Measurements from ENCODE around the gene TNS3.

TNS3 gene

DNA sequence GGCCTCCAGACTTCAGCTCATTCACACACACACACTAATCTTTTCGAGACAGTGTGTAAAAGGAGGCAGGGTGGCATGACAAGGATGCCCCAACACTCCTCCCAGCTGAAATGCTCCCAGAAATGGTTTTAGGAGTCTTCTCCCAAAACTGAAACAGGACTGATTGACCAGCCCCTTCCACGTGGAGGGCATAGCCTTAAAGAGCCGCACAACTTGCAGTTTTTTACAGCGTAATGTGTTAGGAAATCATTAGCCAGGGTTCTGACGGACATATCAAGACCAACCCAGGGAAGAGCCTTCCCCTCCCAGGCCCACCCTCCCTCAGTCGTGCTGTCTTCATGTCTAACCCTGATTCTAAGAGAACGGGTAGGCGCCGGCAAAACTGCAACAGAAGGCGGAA lies 224.6 kb downstream of the TNS3 start:
- no peak for DNase-seq

DNA sequence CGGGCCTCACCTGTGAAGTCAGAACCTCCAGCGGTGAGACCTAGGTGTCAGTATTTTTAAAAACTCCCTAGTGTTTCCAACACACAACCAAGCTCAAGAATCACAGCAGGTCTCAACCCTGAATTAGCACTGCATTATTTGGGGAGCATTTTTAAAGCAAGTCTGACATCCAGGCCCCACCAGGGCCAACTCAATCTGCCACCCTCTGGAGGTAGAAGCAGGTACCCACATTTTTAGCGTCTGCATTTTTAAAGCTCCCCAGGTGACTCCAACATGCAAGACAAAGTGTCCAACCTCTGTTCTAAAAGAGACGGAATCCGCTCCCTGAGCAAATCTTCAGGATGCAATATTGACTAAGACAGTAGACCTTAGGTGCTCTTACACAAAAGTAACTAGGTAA lies 225.7 kb downstream of the TNS3 start:
- DNase-seq: no peak

GRCh38 chr7:47355684-47356083 lies 226.2 kb downstream of the TNS3 start:
- DNase-seq: no peak

- no peak for DNase-seq
Measured at GRCh38 chr7:47354831-47355541, 226.9 kb downstream of the TNS3 start.

GRCh38 chr7:47354071-47354470 lies 227.8 kb downstream of the TNS3 start:
- no peak for DNase-seq

DNA sequence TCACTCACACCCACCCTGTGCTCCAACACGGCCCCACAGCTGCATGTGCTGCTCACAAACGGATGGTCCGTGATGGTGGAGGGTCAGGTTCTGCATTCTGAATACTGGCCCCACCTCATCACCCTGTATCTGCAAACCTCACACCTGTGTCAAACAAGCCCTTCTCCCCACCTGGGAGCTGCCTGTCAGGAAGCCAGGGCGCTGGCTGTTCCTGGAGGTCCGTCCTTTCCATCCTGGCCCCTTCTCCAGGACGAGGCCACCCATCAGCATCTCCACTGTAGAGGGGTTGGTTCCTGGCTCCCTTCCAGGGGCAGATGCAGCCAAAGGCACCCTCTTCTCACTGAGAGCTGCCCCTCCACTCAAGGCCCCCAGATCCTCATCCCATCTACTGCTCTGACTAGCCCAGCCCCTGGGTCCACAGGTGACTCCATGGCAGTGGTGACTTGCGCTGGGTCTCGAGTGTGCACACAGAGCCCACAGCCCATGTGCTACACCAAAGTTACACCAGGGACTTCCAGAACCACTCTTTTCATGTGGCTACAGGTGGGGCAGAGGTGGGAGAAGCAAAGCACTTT lies 229.4 kb downstream of the TNS3 start:
- no peak for DNase-seq

- DNase-seq: no peak
Measured at GRCh38 chr7:47351233-47352154, 230.4 kb downstream of the TNS3 start.

DNA sequence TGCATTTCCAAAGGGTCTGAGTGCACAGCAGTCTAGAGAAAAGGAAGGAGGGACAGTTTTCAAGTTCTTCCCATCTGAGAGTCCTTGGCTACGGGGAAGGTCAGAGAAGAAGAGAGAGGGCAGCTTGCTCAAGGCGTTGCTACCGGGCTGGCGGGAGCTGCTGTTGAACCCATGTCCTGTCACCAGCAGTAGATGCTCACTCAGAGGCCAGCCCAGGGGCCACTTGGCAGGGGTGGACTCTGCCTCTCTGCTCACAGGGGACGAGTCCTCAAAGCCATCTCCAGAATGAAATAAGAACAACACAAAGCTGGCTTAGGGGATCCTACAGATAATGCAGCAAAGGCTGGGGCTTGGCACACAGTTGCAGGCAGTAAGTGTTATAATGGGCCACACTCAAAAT lies 231.5 kb downstream of the TNS3 start:
- DNase-seq: no peak

GRCh38 chr7:47349401-47349800 lies 232.5 kb downstream of the TNS3 start:
- no peak for DNase-seq

DNA sequence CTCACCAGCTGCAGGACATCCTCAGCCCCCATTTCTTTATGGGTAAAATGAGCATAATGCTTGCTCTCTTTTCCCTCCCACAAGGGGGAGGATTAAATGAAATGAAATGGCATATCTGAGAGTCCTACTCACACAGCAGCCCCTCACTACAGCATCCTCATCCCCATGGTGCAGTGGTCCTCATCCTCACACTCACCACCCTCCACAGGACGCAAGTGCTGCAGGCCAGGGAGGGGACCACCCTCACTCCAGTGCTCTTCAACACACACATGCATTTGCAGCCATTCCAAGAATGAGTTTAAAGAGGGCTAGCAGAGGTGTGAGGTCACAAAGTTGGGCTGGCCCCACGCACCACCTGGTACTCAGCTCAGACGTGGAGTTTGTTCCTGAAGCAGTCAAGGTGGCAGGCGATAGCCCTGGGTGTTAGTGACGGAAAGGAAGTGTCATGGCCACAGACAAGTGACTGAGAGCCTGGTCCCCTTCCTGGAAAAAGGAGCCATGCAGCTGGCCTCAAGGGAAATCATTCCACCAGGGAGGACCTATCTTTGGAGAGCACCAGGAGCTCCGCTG lies 234.0 kb downstream of the TNS3 start:
- DNase-seq: no peak

DNA sequence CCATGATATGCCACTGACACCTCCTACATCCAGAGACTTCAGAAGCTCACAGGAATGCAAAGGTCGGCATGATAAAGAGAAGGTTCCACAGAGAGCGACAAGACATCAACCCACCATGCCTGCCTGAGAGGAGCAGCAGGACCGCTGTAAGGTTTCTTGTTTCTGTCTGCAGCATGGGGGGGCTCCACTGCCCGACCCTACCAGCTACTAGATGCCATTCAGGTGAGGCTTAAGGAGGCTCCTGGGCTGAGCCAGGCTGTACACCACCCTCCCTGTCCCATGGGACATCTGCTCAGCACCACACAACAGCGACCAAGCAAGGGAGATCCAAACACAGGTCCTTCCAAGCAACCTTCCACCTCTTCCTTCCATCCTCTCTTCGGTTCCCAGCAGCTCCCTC lies 234.6 kb downstream of the TNS3 start:
- DNase-seq: no peak

DNA sequence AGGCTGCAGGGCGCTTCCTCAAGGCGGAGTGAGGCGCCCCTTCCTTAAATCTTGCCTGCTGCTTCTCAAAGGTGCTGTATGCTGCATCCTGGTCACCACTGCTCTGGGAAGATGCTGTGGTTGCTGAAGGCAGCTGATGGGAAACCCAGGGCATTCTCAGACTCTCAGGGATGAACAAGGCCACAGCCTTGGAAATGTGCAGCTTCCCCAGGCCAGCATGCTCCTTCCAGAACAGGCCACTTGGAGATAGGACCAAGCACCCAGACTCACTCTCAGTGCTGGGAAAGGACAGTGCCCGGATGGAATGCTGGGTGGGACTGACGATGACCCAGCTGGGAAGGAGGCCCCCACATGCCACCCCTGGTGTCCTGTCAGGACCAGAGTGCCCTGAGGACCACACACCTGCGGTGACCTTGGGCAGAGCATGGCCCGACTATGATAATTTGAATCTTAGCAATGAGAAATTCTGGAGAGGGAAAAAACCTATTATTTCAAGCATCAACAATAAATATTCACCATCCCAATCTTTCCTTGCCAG lies 235.5 kb downstream of the TNS3 start:
- DNase-seq: no peak

DNA sequence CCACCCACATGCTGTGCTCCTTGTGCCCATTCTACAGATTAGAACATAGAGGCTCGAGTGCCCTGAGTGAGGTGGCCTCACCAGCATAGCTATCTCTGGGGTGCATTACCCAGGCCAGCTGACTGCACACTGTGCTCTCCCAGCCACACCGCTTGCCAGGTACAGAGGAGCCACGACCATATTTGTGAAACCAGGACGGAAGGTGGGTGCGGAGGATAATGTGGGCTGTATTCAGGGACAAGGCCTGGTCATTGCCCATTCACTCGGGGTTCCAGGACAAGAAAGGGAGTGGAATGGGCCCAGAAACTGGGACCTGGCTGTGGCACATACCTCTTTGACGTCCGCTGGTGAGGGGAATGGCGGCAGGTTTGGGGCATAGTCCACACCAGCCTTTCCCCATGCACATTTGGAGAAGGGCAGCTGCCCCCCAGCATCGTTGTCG lies 236.0 kb downstream of the TNS3 start:
- no peak for DNase-seq

DNA sequence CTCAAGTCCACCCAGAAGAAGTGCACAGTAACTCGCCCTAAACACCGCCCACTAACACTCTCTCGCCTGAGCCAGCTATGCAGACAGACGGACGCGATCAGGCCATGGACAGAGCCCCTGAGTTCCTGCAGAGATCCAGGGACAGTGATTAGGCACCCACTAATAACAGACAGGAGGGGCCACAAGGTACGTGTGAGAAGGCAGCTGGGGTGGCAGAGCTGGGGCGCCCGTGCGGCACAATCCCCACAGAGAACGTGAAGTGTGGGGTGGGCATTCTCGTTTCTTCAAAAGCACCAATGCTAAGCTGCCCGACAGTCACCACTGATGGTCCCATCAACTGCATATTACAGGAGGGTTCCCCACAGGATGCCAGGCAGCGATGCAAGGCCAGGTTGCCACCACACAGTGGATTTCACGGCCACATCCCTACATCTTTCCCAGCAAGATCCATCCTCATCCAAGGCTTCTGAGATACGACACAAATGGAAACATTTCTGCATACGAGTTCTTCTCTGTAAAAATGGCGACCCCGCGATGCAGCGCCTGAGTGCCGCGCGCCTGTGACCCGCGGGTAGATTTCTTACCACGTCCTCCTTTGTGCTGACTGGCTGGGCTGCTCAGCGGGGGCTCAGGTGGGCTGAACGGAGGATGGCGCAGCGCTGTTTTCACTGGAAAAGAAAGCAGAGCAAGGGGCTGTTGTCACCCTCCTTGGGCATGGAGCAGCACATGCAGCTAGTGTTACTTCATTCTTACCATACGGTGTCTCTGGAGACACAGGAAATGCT lies 237.5 kb downstream of the TNS3 start:
- no peak for DNase-seq

DNA sequence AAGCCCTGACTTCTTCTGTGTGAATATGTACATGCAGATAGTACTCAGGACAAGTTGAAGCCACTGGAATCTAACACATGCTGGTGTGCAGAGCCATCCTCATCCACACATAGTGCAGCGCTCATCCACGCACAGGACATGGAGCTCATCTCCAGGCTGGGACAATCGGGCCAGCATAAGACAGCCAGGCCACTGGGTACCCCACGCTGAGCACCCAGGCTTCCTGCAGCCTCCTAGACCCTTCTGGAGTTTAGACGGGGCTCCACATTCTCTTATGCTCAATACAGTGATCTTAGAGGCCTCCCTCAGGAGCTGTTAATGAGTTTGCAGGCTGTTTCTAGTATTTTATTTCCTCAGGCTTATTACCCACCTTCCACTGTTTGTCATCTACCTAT lies 238.9 kb downstream of the TNS3 start:
- DNase-seq: no peak

DNA sequence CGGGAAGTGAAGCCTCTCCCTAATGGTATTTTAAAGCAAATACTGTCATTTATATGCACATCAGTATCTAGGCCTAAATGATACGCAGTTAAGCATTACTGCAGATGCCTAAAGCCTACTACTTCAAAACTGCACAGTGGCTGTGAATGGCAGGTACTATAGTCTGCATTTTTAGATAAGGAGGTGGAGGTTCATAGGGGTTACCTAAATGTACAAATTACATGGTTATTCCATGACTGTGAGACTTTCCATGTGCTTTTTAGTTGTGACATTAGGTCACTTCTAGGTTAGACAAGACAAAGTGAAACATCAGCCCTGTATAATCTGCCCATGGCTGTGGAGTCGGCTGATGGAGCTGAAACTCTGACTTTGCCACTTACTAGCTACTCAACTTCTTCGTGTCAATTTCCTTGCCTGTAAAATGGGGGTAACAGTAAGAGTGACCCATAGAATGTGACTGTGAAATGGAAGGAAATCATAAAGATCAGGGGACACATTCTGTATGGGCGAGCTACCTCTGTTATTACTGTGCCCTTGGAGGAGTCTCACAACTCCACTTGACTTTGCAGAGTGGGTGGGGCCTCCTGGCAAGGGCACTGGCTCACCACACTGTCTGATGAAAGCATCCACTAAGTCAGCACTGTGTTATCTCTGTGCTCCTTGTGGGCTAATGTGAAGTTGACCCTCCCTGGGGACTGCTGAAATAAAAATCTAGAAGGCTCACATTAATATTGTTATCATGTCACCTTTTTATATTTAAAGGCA lies 239.4 kb downstream of the TNS3 start:
- DNase-seq: no peak

- no peak for DNase-seq
Measured at GRCh38 chr7:47340517-47340916, 241.4 kb downstream of the TNS3 start.

DNA sequence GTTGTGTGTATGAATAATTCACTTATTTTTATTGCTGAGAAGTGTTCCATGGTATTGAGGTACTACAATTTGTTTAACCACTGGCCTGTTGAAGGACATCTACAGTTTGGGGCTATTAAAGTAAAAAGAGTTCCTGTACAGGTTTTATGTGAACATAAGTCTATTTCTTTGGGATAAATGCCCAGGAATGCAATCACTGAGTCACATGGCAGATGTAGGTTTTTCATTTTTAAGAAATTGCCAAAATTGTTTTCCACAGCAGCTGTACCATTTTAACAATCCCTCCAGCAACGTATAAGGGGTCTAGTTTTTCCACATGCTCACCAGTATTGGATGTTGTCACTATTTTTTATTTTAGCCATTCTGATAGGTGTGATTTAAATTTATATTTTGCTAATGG lies 243.9 kb downstream of the TNS3 start:
- no peak for DNase-seq

GRCh38 chr7:47337531-47337930 lies 244.4 kb downstream of the TNS3 start:
- DNase-seq: no peak

GRCh38 chr7:47336472-47337425 lies 245.2 kb downstream of the TNS3 start:
- DNase-seq: no peak

Measured in activated naive CD4-positive, alpha-beta T cell treated with anti-CD3 and anti-CD28 coated beads, Interleukin-2, amount 50 U/mL, for 16 hours (primary cell).